ENCODE results near the gene OR5AK2. TPM values are rescaled to one million over a fixed set of nuclear protein-coding genes. Genes with fewer than 3 reads are reported as not detected.
"Not testable (repeated sequence)": the region's sequence is repeated elsewhere in the genome, so short reads cannot be mapped to it uniquely, and the experiment has no call there.

The OR5AK2 gene
- total RNA-seq, result not detected

GRCh38 chr11:56988614-56989013, at the start of gene OR5AK2:
Gene OR5AK2 (plus strand): TSS chr11:56988914. CDS start chr11:56988914, 0 bp downstream.
- DNase-seq (ENCODE audit: low read depth in 2 of 3, low spot score in 2 of 3), result no peak

GRCh38 chr11:56945526-56945925, 43.2 kb upstream of the OR5AK2 start:
- DNase-seq (ENCODE audit: low read depth in 2 of 3, low spot score in 2 of 3), result not testable (repeated sequence)

- DNase-seq (ENCODE audit: low read depth in 2 of 3, low spot score in 2 of 3), result no peak
These were observed 39.7 kb upstream of the OR5AK2 start for GRCh38 chr11:56948991-56949515.

GRCh38 chr11:56950510-56950909, 38.2 kb upstream of the OR5AK2 start:
- DNase-seq (ENCODE audit: low read depth in 2 of 3, low spot score in 2 of 3), result no peak

- not testable (repeated sequence) for DNase-seq (ENCODE audit: low read depth in 2 of 3, low spot score in 2 of 3)
These were observed 34.8 kb upstream of the OR5AK2 start for GRCh38 chr11:56953907-56954306.

GRCh38 chr11:56961609-56962008, 27.1 kb upstream of the OR5AK2 start:
- DNase-seq (ENCODE audit: low read depth in 2 of 3, low spot score in 2 of 3), result no peak

GRCh38 chr11:56967726-56968125, 21.0 kb upstream of the OR5AK2 start:
- DNase-seq (ENCODE audit: low read depth in 2 of 3, low spot score in 2 of 3), result no peak

- DNase-seq (ENCODE audit: low read depth in 2 of 3, low spot score in 2 of 3), result no peak
These were observed 20.2 kb upstream of the OR5AK2 start for GRCh38 chr11:56968524-56968923.

- DNase-seq (ENCODE audit: low read depth in 2 of 3, low spot score in 2 of 3), result no peak
These were observed 11.4 kb upstream of the OR5AK2 start for GRCh38 chr11:56977314-56977713.

GRCh38 chr11:56990702-56991101, 2.0 kb downstream of the OR5AK2 start:
- no peak for DNase-seq (ENCODE audit: low read depth in 2 of 3, low spot score in 2 of 3)

- no peak for DNase-seq (ENCODE audit: low read depth in 2 of 3, low spot score in 2 of 3)
These were observed 5.8 kb downstream of the OR5AK2 start for GRCh38 chr11:56994532-56994931.

GRCh38 chr11:57001674-57002401, 13.1 kb downstream of the OR5AK2 start:
- DNase-seq (ENCODE audit: low read depth in 2 of 3, low spot score in 2 of 3), result no peak

GRCh38 chr11:57008373-57008772, 19.7 kb downstream of the OR5AK2 start:
- DNase-seq (ENCODE audit: low read depth in 2 of 3, low spot score in 2 of 3), result no peak

GRCh38 chr11:57015679-57016078, 27.0 kb downstream of the OR5AK2 start:
- DNase-seq (ENCODE audit: low read depth in 2 of 3, low spot score in 2 of 3), result no peak

- no peak for DNase-seq (ENCODE audit: low read depth in 2 of 3, low spot score in 2 of 3)
These were observed 42.8 kb downstream of the OR5AK2 start for GRCh38 chr11:57031556-57031955.

Other genes starting within 250 kb of the OR5AK2 start
- gene OR9G4, start 240.2 kb upstream of the OR5AK2 start, total RNA-seq, result not detected
- gene LRRC55, start 193.0 kb downstream of the OR5AK2 start, total RNA-seq, result under 0.01 TPM
- under 0.01 TPM for gene APLNR, start 248.3 kb downstream of the OR5AK2 start, total RNA-seq